K562 (cell line): Measurements from ENCODE around the gene ENG. TPM values are rescaled to one million over a fixed set of nuclear protein-coding genes. Genes with fewer than 3 reads are reported as not detected.

Experiments used
- CREBBP ChIP-seq: IDR thresholded peaks from one replicate; pipeline ENCODE4 v1.6.1; 2012; ENCODE audit warnings: low read depth, mild to moderate bottlenecking, control low read depth, inconsistent platforms, low read length
- GABPB1 ChIP-seq: sonication (generic); formaldehyde crosslinking; IDR thresholded peaks from 2 replicates; pipeline ENCODE4 v1.8.0; 2022; ENCODE audit warnings: mild to moderate bottlenecking, missing genetic modification reagents
- HMGN3 ChIP-seq: IDR thresholded peaks from 2 replicates; pipeline ENCODE4 v1.6.1; 2011; ENCODE audit warnings: borderline replicate concordance, low read depth, mild to moderate bottlenecking, mixed read lengths, low read length; ENCODE audit not compliant: insufficient read length; ENCODE audit errors: extremely low read depth
- JUNB ChIP-seq: fragments of 450-650 bp; formaldehyde crosslinking; conservative IDR thresholded peaks from 2 replicates; pipeline ENCODE4 v1.4.0; 2020; ENCODE audit warnings: mild to moderate bottlenecking
- KDM5B ChIP-seq: fragments of 200-600 bp; sonication (generic); IDR thresholded peaks from 2 replicates; pipeline ENCODE4 v1.6.1; 2012; ENCODE audit warnings: low read depth, mild to moderate bottlenecking, moderate library complexity, low read length, control low read depth, inconsistent platforms; ENCODE audit not compliant: insufficient replicate concordance
- LEF1 ChIP-seq: fragments of 450-650 bp; IDR thresholded peaks from 2 replicates; pipeline ENCODE4 v1.6.1; 2016; ENCODE audit warnings: mild to moderate bottlenecking
- MBD2 ChIP-seq: sonication (generic); IDR thresholded peaks from 2 replicates; pipeline ENCODE4 v1.6.1; 2016; ENCODE audit warnings: low read depth, borderline replicate concordance
- NFXL1 ChIP-seq: fragments of 450-650 bp; formaldehyde crosslinking; IDR thresholded peaks from 2 replicates; pipeline ENCODE4 v1.4.0; 2021; ENCODE audit warnings: mild to moderate bottlenecking
- RAD21 ChIP-seq, 2 experiments: fragments of 250-450 bp in 1 of 2; fragments of 450-650 bp in 1 of 2; sonication (Bioruptor Pico) in 1 of 2; formaldehyde crosslinking in 1 of 2; IDR thresholded peaks in 1 of 2; conservative IDR thresholded peaks in 1 of 2; 2 replicates each; pipeline versions ENCODE4 v1.4.0 to v1.8.0; 2020 to 2022; ENCODE audit warnings: mild to moderate bottlenecking in 2 of 2, moderate library complexity in 1 of 2
- RAD51 ChIP-seq: fragments of 450-650 bp; IDR thresholded peaks from 2 replicates; pipeline ENCODE4 v1.7.1; 2016; ENCODE audit warnings: low read depth, mild to moderate bottlenecking, borderline replicate concordance
- TOE1 ChIP-seq, 2 experiments: fragments of 450-650 bp in 1 of 2; sonication (generic) in 1 of 2; formaldehyde crosslinking in 1 of 2; IDR thresholded peaks; 2 replicates each; pipeline versions ENCODE4 v1.7.1 to v1.8.0; 2016 to 2022; ENCODE audit warnings: borderline replicate concordance in 2 of 2, mild to moderate bottlenecking in 2 of 2, antibody characterized with exemption in 1 of 2, inconsistent platforms in 1 of 2, low read depth in 1 of 2, missing genetic modification reagents in 1 of 2, moderate library complexity in 1 of 2
- ZBED1 ChIP-seq: IDR thresholded peaks from 2 replicates; pipeline ENCODE4 v1.6.1; 2014
- ZNF57 ChIP-seq: fragments of 450-650 bp; formaldehyde crosslinking; IDR thresholded peaks from 2 replicates; pipeline ENCODE4 v1.4.0; 2020; ENCODE audit warnings: mild to moderate bottlenecking, moderate library complexity
- ZNF584 ChIP-seq: fragments of 200-800 bp; sonication (Bioruptor generic); IDR thresholded peaks from 2 replicates; pipeline ENCODE4 v1.6.1; 2016; ENCODE audit warnings: low read depth, mild to moderate bottlenecking, missing genetic modification characterization, missing compliant biosample characterization
- ZNF75A ChIP-seq: fragments of 450-650 bp; formaldehyde crosslinking; IDR thresholded peaks from 2 replicates; pipeline ENCODE4 v1.4.0; 2020; ENCODE audit warnings: mild to moderate bottlenecking
- polyA plus RNA-seq, 8 experiments: library from polyadenylated mRNA; depleted of rRNA in 4 of 8; stranded (reverse) in 5 of 8; unstranded in 3 of 8; fragments of >200 nt; fragmentation: Nextera tagmentation in 2 of 8; fragmentation: Illumina TruSeq in 1 of 8; extraction: Ambion mirVana in 2 of 8; extraction: Trizol in 1 of 8; gene quantifications; 2 replicates each; pipeline versions ENCODE4 v1.2.1 to v1.2.3, GENCODE V29; 2011 to 2014; ENCODE audit warnings: inconsistent platforms in 1 of 8, missing spikeins in 1 of 8
- total RNA-seq, 7 experiments: library from RNA; depleted of rRNA in 6 of 7; stranded (reverse); fragments of >200 nt in 6 of 7; fragmentation: Illumina TruSeq in 2 of 7; extraction: Trizol in 2 of 7; gene quantifications; 2 replicates each; pipeline versions ENCODE4 v1.2.1 to v1.2.3, GENCODE V29; 2011 to 2021; ENCODE audit warnings: low replicate concordance in 1 of 7
- TF ChIP-seq, protein P1 (sequence below), 2 experiments: fragments of 150-350 bp in 1 of 2; IDR thresholded peaks; 2 replicates each; pipeline ENCODE4 v1.6.1; 2012 to 2016; ENCODE audit warnings: low read depth in 2 of 2, low read length in 2 of 2, mild to moderate bottlenecking in 1 of 2, moderate library complexity in 1 of 2
- TF ChIP-seq, protein P2 (sequence below): sonication (generic); formaldehyde crosslinking; IDR thresholded peaks from 2 replicates; pipeline ENCODE4 v1.8.0; 2022; ENCODE audit warnings: mild to moderate bottlenecking, missing genetic modification reagents
- TF ChIP-seq, protein P3 (sequence below): fragments of 450-650 bp; IDR thresholded peaks from 2 replicates; pipeline ENCODE4 v1.6.1; 2017; ENCODE audit warnings: antibody characterized with exemption, mild to moderate bottlenecking

The ENG gene
- total and polyA plus RNA-seq, 9 of the 15 experiments (the other 6 are each of a cell fraction or from before 2014, with no cell fraction given) = 0.04 to 0.40 (median 0.14) TPM; not detected in 1

DNA sequence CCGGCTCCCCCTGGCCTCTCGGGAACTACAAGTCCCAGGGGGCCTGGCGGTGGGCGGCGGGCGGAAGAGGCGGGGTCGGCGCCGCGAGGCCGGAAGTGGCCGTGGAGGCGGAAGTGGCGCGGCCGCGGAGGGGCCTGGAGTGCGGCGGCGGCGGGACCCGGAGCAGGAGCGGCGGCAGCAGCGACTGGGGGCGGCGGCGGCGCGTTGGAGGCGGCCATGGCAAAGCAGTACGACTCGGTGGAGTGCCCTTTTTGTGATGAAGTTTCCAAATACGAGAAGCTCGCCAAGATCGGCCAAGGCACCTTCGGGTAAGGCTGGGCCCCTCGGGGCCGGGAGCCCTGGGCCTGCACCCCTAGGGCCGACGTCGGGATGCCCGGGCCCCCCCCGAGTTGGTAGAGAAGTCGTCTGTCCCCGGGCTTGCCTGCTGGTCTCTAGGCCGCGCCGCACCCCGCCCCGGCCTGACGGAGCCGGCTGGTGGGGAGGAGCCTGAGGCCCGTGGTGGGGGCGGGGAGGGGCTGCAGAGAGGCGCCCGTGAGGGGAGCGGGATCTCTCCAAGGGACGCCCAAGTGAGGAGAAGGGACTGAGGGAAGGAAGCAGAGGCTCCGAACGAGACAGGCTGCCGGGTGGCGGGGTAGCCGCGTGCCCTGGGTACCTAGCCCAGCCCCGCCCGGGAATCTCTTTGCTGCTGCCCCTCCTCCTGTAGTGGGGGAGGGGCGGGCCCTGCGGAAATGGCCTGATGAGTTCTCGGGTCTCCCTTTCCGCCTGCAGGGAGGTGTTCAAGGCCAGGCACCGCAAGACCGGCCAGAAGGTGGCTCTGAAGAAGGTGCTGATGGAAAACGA lies 68.3 kb downstream of the ENG start, which contains the start of gene CDK9 (continued):
- TF ChIP-seq MBD2 = peak; percentile 56; the same call in 1 of the 2 replicates
- peak in 1 of 2 experiments; percentile 58; a peak in 2 of 4 replicates for TF ChIP-seq RAD21 (CRISPR knock-in tag; conservative IDR thresholded peaks at IDR 0.05 in 1 of 2, IDR thresholded peaks at IDR 0.05 in 1 of 2)
- TF ChIP-seq LEF1 = peak; percentile 72; the same call in 1 of the 2 replicates
- no peak for TF ChIP-seq ZNF75A
- no peak for TF ChIP-seq RAD51
- TF ChIP-seq HMGN3 = peak; percentile 20
- peak; percentile 30 for TF ChIP-seq KDM5B
- TF ChIP-seq ZNF584 (CRISPR knock-in tag) = no peak
- TF ChIP-seq, protein P1, sequence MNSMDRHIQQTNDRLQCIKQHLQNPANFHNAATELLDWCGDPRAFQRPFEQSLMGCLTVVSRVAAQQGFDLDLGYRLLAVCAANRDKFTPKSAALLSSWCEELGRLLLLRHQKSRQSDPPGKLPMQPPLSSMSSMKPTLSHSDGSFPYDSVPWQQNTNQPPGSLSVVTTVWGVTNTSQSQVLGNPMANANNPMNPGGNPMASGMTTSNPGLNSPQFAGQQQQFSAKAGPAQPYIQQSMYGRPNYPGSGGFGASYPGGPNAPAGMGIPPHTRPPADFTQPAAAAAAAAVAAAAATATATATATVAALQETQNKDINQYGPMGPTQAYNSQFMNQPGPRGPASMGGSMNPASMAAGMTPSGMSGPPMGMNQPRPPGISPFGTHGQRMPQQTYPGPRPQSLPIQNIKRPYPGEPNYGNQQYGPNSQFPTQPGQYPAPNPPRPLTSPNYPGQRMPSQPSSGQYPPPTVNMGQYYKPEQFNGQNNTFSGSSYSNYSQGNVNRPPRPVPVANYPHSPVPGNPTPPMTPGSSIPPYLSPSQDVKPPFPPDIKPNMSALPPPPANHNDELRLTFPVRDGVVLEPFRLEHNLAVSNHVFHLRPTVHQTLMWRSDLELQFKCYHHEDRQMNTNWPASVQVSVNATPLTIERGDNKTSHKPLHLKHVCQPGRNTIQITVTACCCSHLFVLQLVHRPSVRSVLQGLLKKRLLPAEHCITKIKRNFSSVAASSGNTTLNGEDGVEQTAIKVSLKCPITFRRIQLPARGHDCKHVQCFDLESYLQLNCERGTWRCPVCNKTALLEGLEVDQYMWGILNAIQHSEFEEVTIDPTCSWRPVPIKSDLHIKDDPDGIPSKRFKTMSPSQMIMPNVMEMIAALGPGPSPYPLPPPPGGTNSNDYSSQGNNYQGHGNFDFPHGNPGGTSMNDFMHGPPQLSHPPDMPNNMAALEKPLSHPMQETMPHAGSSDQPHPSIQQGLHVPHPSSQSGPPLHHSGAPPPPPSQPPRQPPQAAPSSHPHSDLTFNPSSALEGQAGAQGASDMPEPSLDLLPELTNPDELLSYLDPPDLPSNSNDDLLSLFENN (IDR thresholded peaks at IDR 0.05; ENCODE audit: low read depth in 2 of 2, low read length in 2 of 2) = no peak
- TF ChIP-seq, protein P2, sequence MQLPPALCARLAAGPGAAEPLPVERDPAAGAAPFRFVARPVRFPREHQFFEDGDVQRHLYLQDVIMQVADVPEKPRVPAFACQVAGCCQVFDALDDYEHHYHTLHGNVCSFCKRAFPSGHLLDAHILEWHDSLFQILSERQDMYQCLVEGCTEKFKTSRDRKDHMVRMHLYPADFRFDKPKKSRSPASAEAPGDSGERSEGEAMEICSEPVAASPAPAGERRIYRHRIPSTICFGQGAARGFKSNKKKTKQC (CRISPR knock-in tag) = peak; percentile 11; the same call in 1 of the 2 replicates
- peak; percentile 76 for TF ChIP-seq TOE1 (IDR thresholded peaks at IDR 0.05; ENCODE audit: borderline replicate concordance)
- no peak for TF ChIP-seq TOE1 (CRISPR knock-in tag; IDR thresholded peaks at IDR 0.05; ENCODE audit: borderline replicate concordance, low read depth)
- no peak for TF ChIP-seq CREBBP
- TF ChIP-seq JUNB (CRISPR knock-in tag) = no peak
- TF ChIP-seq, protein P3, sequence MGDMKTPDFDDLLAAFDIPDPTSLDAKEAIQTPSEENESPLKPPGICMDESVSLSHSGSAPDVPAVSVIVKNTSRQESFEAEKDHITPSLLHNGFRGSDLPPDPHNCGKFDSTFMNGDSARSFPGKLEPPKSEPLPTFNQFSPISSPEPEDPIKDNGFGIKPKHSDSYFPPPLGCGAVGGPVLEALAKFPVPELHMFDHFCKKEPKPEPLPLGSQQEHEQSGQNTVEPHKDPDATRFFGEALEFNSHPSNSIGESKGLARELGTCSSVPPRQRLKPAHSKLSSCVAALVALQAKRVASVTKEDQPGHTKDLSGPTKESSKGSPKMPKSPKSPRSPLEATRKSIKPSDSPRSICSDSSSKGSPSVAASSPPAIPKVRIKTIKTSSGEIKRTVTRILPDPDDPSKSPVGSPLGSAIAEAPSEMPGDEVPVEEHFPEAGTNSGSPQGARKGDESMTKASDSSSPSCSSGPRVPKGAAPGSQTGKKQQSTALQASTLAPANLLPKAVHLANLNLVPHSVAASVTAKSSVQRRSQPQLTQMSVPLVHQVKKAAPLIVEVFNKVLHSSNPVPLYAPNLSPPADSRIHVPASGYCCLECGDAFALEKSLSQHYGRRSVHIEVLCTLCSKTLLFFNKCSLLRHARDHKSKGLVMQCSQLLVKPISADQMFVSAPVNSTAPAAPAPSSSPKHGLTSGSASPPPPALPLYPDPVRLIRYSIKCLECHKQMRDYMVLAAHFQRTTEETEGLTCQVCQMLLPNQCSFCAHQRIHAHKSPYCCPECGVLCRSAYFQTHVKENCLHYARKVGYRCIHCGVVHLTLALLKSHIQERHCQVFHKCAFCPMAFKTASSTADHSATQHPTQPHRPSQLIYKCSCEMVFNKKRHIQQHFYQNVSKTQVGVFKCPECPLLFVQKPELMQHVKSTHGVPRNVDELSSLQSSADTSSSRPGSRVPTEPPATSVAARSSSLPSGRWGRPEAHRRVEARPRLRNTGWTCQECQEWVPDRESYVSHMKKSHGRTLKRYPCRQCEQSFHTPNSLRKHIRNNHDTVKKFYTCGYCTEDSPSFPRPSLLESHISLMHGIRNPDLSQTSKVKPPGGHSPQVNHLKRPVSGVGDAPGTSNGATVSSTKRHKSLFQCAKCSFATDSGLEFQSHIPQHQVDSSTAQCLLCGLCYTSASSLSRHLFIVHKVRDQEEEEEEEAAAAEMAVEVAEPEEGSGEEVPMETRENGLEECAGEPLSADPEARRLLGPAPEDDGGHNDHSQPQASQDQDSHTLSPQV = peak; percentile 39
- TF ChIP-seq ZBED1 = no peak
- no peak for TF ChIP-seq NFXL1 (CRISPR knock-in tag)
- no peak for TF ChIP-seq ZNF57 (CRISPR knock-in tag)
- TF ChIP-seq GABPB1 (CRISPR knock-in tag) = peak; percentile 86
